DOHH2 (cell line): ENCODE measurements around the gene RNF213.

Experiments
- CTCF ChIP-seq: fragments of 200-600 bp; sonication (generic); IDR thresholded peaks from one replicate; pipeline ENCODE4 v1.5.1; 2014; ENCODE audit warnings: antibody characterized with exemption, mild to moderate bottlenecking, low read depth, low read length; ENCODE audit not compliant: poor library complexity, severe bottlenecking
- EZH2phosphoT487 ChIP-seq: fragments of 200-600 bp; sonication (generic); IDR thresholded peaks from 2 replicates; pipeline ENCODE4 v1.6.1; 2017; ENCODE audit warnings: borderline replicate concordance, mild to moderate bottlenecking, antibody characterized with exemption, low read length, moderate library complexity, mixed read lengths

- TF ChIP-seq CTCF: no peak
- TF ChIP-seq EZH2phosphoT487: no peak
These were observed 176.9 kb downstream of the RNF213 start for GRCh38 chr17:80437532-80437931.
